HL-60 (cell line): ENCODE measurements around the gene E2F7.

ENCODE experiments used
- CTCF ChIP-seq: IDR thresholded peaks from one replicate; pipeline ENCODE4 v1.5.1; 2011; ENCODE audit warnings: low read length, control low read depth, inconsistent platforms; ENCODE audit not compliant: insufficient read depth
- GABPA ChIP-seq: IDR thresholded peaks from 2 replicates; pipeline ENCODE4 v1.6.1; 2012; ENCODE audit warnings: low read depth
- POLR2AphosphoS5 ChIP-seq: IDR thresholded peaks from 2 replicates; pipeline ENCODE4 v1.6.1; 2012; ENCODE audit warnings: low read depth

- TF ChIP-seq CTCF: no peak
- TF ChIP-seq POLR2AphosphoS5: no peak
- TF ChIP-seq GABPA: no peak
Measured at GRCh38 chr12:77016606-77017005, 48.8 kb downstream of the E2F7 start.
